GM18505 (cell line): ENCODE results near the gene CYP39A1.

ENCODE experiments used
- ATAC-seq: cut with Tn5 transposase; IDR thresholded peaks from one replicate; pipeline ENCODE4 v1.9.1; 2021; ENCODE audit not compliant: unreplicated experiment
- POLR2A ChIP-seq: IDR thresholded peaks from 4 replicates; pipeline ENCODE4 v1.6.1; 2011; ENCODE audit warnings: borderline replicate concordance; ENCODE audit not compliant: insufficient read depth, insufficient read length; ENCODE audit errors: extremely low read depth

CYP39A1 gene

GRCh38 chr6:46549155-46549554, 103.5 kb downstream of the CYP39A1 start:
- no peak for TF ChIP-seq POLR2A
- no peak for ATAC-seq

DNA sequence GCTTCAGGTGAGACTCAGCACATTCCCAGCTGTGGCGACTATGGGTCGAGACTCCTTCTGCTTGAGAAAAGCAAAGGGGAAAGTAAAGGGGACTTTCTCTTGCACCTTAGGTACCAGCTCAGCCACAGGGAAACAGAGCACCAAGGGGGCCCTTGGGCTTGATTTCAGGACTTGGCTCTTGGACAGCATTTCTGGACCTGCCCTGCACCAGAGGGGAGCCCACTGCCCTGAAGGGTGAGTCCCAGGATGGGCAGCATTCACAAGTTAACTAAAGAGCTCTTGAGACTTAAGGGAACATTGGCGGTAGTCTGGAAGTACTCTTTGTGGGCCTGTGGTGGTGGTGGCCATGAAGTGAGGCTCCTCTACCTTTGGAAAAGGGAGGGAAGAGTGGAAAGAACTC, 111.1 kb downstream of the CYP39A1 start:
- no peak for TF ChIP-seq POLR2A
- ATAC-seq: no peak

DNA sequence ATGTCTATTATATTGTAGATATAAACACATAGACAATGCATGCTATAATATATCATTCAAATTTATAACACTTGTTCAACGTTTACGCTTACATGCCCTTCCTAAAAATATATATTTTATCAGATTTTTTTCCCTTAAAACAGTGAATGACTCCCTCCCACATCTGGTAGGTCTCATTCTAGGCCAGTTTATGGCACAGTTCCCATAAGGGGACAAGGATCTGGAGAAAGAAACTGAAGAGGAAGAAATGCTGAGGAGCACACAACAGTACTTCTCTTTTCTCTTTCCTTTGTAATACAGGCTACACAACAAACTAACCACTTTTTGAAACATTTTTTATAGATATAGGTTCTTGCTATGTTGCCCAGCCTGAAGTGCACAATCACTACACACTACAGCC, 112.8 kb downstream of the CYP39A1 start:
- no peak for ATAC-seq
- TF ChIP-seq POLR2A: no peak

- TF ChIP-seq POLR2A: no peak
Observed at GRCh38 chr6:46538800-46539480, 113.7 kb downstream of the CYP39A1 start.

GRCh38 chr6:46530896-46531295, 121.7 kb downstream of the CYP39A1 start:
- no peak for ATAC-seq
- no peak for TF ChIP-seq POLR2A

More at GRCh38 chr6:46538800-46539480, 113.7 kb downstream of the CYP39A1 start:
- no peak for ATAC-seq

- no peak for ATAC-seq
- TF ChIP-seq POLR2A: no peak
Observed at GRCh38 chr6:46528961-46529750, 123.5 kb downstream of the CYP39A1 start.

- no peak for ATAC-seq
- no peak for TF ChIP-seq POLR2A
Observed at GRCh38 chr6:46526607-46527006, 126.0 kb downstream of the CYP39A1 start.

DNA sequence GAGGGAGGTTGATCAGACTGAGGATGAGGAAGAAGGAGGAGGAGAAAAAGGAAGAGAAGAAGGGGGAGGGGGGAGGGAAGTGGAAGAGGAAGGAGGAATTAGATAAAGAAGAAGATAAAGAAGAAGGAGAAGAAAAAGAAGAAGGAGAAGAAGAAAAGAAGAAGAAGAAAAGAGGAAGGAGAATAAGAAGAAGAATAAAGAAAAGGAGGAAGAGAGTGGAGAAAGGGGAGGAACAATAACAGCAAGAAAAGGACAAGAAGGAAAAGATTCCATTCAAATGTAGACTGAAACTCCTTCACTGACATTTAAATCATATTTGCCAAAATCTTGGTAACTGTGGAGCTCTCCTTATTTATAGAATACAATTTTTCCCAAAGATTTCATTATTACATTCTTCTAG, 127.0 kb downstream of the CYP39A1 start:
- no peak for ATAC-seq
- TF ChIP-seq POLR2A: no peak

- no peak for ATAC-seq
- TF ChIP-seq POLR2A: no peak
Observed at GRCh38 chr6:46521464-46521971, 131.1 kb downstream of the CYP39A1 start.

GRCh38 chr6:46517202-46517601, 135.4 kb downstream of the CYP39A1 start:
- TF ChIP-seq POLR2A: no peak
- ATAC-seq: no peak

DNA sequence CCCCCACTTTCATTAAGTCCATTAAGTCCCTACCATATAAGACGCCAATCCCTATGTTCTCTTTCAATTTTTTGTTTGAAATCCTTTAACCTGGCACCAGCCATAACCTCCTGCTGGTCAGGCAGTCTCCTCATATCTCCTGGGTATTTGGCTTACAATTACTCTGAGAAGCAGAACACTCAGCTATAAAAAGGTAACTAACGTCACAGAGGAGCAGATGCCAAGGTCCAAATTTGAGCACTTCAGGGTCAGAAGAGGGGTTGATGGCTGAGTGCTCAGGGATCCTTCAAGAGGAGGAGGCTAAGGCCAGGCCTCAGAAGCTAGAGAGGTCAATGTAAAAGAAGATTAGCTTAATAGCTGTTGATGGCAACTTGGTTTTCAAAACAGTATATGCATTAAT, 139.1 kb downstream of the CYP39A1 start:
- TF ChIP-seq POLR2A: no peak
- ATAC-seq: no peak

DNA sequence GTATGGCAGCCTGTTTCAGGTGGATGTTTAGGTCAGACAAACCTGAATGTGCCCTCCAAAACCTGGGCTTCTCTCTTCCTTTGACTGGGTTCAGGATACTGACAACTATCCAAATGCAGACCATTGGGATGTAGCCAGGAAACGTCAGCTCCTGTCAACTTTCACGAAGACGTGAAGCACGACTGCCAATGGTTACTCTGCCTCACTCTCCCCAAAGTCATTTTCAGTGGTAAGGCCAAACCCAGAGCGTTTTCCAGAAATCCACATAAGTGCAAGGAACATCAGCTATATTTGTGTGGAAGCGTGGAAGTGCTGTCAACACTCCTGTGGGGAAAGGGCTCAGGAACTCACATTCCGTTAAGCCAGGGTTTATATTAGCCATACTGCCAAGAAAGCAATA, 141.3 kb downstream of the CYP39A1 start:
- no peak for TF ChIP-seq POLR2A
- no peak for ATAC-seq

DNA sequence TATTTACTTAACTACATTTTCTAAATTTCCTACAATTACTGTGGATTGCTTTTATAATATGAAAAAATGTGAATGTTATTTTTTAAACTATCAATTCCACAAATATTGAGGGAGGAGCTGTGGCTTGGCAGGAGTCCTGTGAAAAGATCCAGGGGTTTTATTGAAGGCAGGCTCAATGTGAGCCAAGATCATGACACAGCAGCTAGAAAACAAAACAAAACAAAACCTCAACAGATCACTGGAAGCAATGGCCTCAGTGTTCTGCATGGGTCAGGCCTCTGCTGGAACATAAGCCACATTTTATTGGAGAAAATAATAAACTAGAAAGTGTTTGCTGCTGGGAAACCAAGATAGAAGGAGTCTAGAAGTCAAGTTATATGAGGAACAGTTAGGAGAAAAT, 142.0 kb downstream of the CYP39A1 start:
- no peak for ATAC-seq
- no peak for TF ChIP-seq POLR2A

DNA sequence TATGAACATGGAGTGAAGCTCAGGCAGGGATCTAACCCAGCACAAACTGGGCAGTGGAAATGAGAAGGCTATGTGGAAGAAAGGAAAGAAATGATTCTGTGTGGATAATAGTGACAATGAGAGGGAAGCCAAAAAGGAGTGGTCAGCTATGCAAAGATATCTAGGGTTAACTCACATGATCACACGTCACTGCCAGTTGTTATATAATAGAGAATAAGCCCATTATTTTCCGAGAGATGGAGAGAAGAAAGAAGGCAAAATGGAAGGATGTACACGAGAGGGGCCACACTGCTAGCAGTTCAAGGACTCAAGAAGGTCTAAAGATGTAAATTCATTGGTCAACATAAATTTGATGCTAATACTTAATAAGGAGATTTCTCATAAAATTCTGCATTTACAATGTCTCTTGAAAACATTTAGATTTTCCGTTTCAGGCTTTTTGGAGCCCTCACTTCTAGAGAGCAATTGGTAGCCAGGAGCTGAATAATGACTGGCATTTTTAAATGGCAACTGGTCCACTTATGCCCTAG, 142.6 kb downstream of the CYP39A1 start:
- TF ChIP-seq POLR2A: no peak
- ATAC-seq: no peak
